Natural killer cell (primary cell): ENCODE results near the gene B4GAT1. TPM values are rescaled to one million over a fixed set of nuclear protein-coding genes. Genes with fewer than 3 reads are reported as not detected.

Source experiments
- ATAC-seq, 3 donors: fragments of 150-1000 bp in 2 of 3; fragments of 200-7000 bp in 1 of 3; cut with Tn5 transposase; 1 replicate in 1 of 3; 2 replicates in 2 of 3; pipeline ENCODE4 v1.10.0; 2021; ENCODE audit warnings: mild to moderate bottlenecking in 2 of 3, moderate library complexity in 2 of 3
- DNase-seq, 2 donors: peaks; one replicate each; pipeline versions ENCODE4 v3.0.0 to v3.0.0-alpha.2; 2013 to 2021; ENCODE audit warnings: mixed read lengths in 1 of 2
- H3K27ac ChIP-seq: one replicate; pipeline ENCODE4 v1.5.1; 2013; ENCODE audit warnings: mild to moderate bottlenecking, low read length
- H3K27me3 ChIP-seq: one replicate; pipeline ENCODE4 v1.6.1; 2013; ENCODE audit warnings: low read length; ENCODE audit not compliant: control insufficient read depth, insufficient read depth
- H3K36me3 ChIP-seq: one replicate; pipeline ENCODE4 v1.6.1; 2013; ENCODE audit warnings: low read length; ENCODE audit not compliant: control insufficient read depth, insufficient read depth
- H3K4me1 ChIP-seq: one replicate; pipeline ENCODE4 v1.6.1; 2013; ENCODE audit warnings: low read length; ENCODE audit not compliant: control insufficient read depth, insufficient read depth
- H3K4me3 ChIP-seq: one replicate; pipeline ENCODE4 v1.5.1; 2013; ENCODE audit warnings: low read length
- H3K9me3 ChIP-seq: one replicate; pipeline ENCODE4 v1.6.1; 2013; ENCODE audit warnings: low read length; ENCODE audit not compliant: control insufficient read depth, insufficient read depth
- H3K27ac Mint-ChIP-seq, 2 donors: one replicate each; pipeline ENCODE4 v1.8.0; 2022; ENCODE audit warnings: mild to moderate bottlenecking in 2 of 2, mixed read lengths in 2 of 2, moderate library complexity in 1 of 2
- H3K27me3 Mint-ChIP-seq, 2 donors: one replicate each; pipeline ENCODE4 v1.8.0; 2022; ENCODE audit warnings: low read depth in 2 of 2, mixed read lengths in 2 of 2
- H3K36me3 Mint-ChIP-seq: one replicate; pipeline ENCODE4 v1.8.0; 2022; ENCODE audit warnings: mixed read lengths
- H3K4me1 Mint-ChIP-seq, 2 donors: one replicate each; pipeline ENCODE4 v1.8.0; 2022; ENCODE audit warnings: mixed read lengths in 2 of 2
- H3K4me3 Mint-ChIP-seq: one replicate; pipeline ENCODE4 v1.8.0; 2022; ENCODE audit warnings: mild to moderate bottlenecking, moderate library complexity, mixed read lengths
- H3K9me3 Mint-ChIP-seq, 2 donors: one replicate each; pipeline ENCODE4 v1.8.0; 2022; ENCODE audit warnings: mixed read lengths in 2 of 2
- CTCF ChIP-seq: fragments of 200-600 bp; IDR thresholded peaks from one replicate; pipeline ENCODE4 v1.8.0; 2022; ENCODE audit warnings: antibody characterized with exemption
- WGBS: methylation state at CpG from one replicate; pipeline ENCODE4 v1.1.7; 2013; ENCODE audit warnings: missing lambda C conversion rate; ENCODE audit not compliant: insufficient coverage; 5-methylcytosine and 5-hydroxymethylcytosine counted together
- intact Hi-C: fragments of 100-400 bp; cut with micrococcal nuclease; formaldehyde crosslinking; loops from one replicate; pipeline ENCODE4 v1.14.2; 2022
- total RNA-seq, 4 donors: library from RNA; stranded (reverse); fragments of 120-200 nt in 1 of 4; gene quantifications; one replicate each; pipeline versions ENCODE4 v1.2.3 to v1.2.4, GENCODE V29; 2013 to 2022

B4GAT1 gene
- total RNA-seq, 3 donors from 2014 or later (not counting 1 experiment from before 2014, with no cell fraction given), result 2.0 to 4.2 (median 2.5) TPM

- Mint-ChIP-seq H3K4me1 (peaks cover 10 to 26% of the 10 kb centered on the region in 2 donors), H3K27ac (peak overlapping the region in 1 of 2 donors; percentile 92), H3K4me3 (peak overlapping the region; percentile 21), H3K27me3 (peaks cover 8 to 24% of the 10 kb centered on the region in 2 donors), H3K9me3 (no peaks in the 10 kb centered on the region), H3K36me3 (no peaks in the 10 kb centered on the region)
- peak in 1 of 2 donors; percentile 3 for DNase-seq
- 89% methylated on average over 42 of the region's 42 CpGs for WGBS
- H3K36me3 ChIP-seq, result peaks cover 25% of the 10 kb centered on the region
- H3K4me3 ChIP-seq, result no peak overlapping the region
- peaks cover 3% of the 10 kb centered on the region for H3K27me3 ChIP-seq
- TF ChIP-seq CTCF, result no peak
- intact Hi-C loops, result no loop called here
- no peak overlapping the region for H3K27ac ChIP-seq
- no peaks in the 10 kb centered on the region for H3K9me3 ChIP-seq
- H3K4me1 ChIP-seq, result peaks cover 25% of the 10 kb centered on the region
- ATAC-seq, result no peak
Observed at GRCh38 chr11:66334605-66335442, 12.6 kb downstream of the B4GAT1 start.

GRCh38 chr11:66333896-66334604, 13.4 kb downstream of the B4GAT1 start:
- intact Hi-C loops, result no loop called here
- Mint-ChIP-seq H3K4me3 (no peak overlapping the region), H3K36me3 (no peaks in the 10 kb centered on the region), H3K4me1 (peaks cover 10 to 26% of the 10 kb centered on the region in 2 donors), H3K27ac (no peak overlapping the region), H3K9me3 (no peaks in the 10 kb centered on the region), H3K27me3 (peaks cover 8 to 24% of the 10 kb centered on the region in 2 donors)
- Histone ChIP-seq H3K27me3 (peaks cover 3% of the 10 kb centered on the region), H3K4me1 (peaks cover 32% of the 10 kb centered on the region), H3K9me3 (no peaks in the 10 kb centered on the region), H3K4me3 (no peak overlapping the region), H3K27ac (no peak overlapping the region), H3K36me3 (peaks cover 17% of the 10 kb centered on the region)
- 94% methylated on average over 29 of the region's 29 CpGs for WGBS
- no peak for TF ChIP-seq CTCF
- no peak for ATAC-seq
- peak in 1 of 2 donors; percentile 1 for DNase-seq

- Mint-ChIP-seq H3K9me3 (no peaks in the 10 kb centered on the region), H3K4me3 (no peak overlapping the region), H3K4me1 (peaks cover 17 to 33% of the 10 kb centered on the region in 2 donors), H3K27me3 (peaks cover 8 to 21% of the 10 kb centered on the region in 2 donors), H3K36me3 (no peaks in the 10 kb centered on the region), H3K27ac (no peak overlapping the region)
- Histone ChIP-seq H3K36me3 (peaks cover 10% of the 10 kb centered on the region), H3K27ac (no peak overlapping the region), H3K9me3 (no peaks in the 10 kb centered on the region), H3K27me3 (peaks cover 3% of the 10 kb centered on the region), H3K4me1 (peaks cover 39% of the 10 kb centered on the region), H3K4me3 (no peak overlapping the region)
- TF ChIP-seq CTCF, result no peak
- intact Hi-C loops, result no loop called here
- DNase-seq, result peak in 1 of 2 donors; percentile 3
- no peak for ATAC-seq
- WGBS, result 89% methylated on average over 18 of the region's 19 CpGs
Observed at GRCh38 chr11:66333220-66333877, 14.1 kb downstream of the B4GAT1 start.
